GM18873 (cell line): Measurements from ENCODE around the gene MBNL1.
"Not testable (repeated sequence)": the region's sequence is repeated elsewhere in the genome, so short reads cannot be mapped to it uniquely, and the experiment has no call there.

Source experiments
- ATAC-seq: cut with Tn5 transposase; IDR thresholded peaks from one replicate; pipeline ENCODE4 v1.9.1; 2021; ENCODE audit warnings: mild to moderate bottlenecking, moderate library complexity, moderate number of reproducible peaks; ENCODE audit not compliant: unreplicated experiment, low FRiP score

The MBNL1 gene

GRCh38 chr3:152365766-152366593 is 97.3 kb downstream of the MBNL1 start:
- ATAC-seq, result no peak

- ATAC-seq, result not testable (repeated sequence)
These were observed 98.5 kb downstream of the MBNL1 start for GRCh38 chr3:152367192-152367591.

- not testable (repeated sequence) for ATAC-seq
These were observed 103.9 kb downstream of the MBNL1 start for GRCh38 chr3:152372633-152373032.

- no peak for ATAC-seq
These were observed 104.7 kb downstream of the MBNL1 start for GRCh38 chr3:152373379-152373778.

- peak; percentile 46 for ATAC-seq
These were observed 105.7 kb downstream of the MBNL1 start for GRCh38 chr3:152374262-152374990.

- no peak for ATAC-seq
These were observed 106.8 kb downstream of the MBNL1 start for GRCh38 chr3:152375546-152375945.

GRCh38 chr3:152376351-152377183 is 107.8 kb downstream of the MBNL1 start:
- peak; percentile 61 for ATAC-seq

- ATAC-seq, result no peak
These were observed 108.4 kb downstream of the MBNL1 start for GRCh38 chr3:152377184-152377570.

- ATAC-seq, result no peak
These were observed 110.8 kb downstream of the MBNL1 start for GRCh38 chr3:152379415-152380042.

GRCh38 chr3:152380043-152380442 is 111.3 kb downstream of the MBNL1 start:
- ATAC-seq, result no peak

- no peak for ATAC-seq
These were observed 113.2 kb downstream of the MBNL1 start for GRCh38 chr3:152381881-152382295.

GRCh38 chr3:152382312-152383135 is 113.8 kb downstream of the MBNL1 start:
- no peak for ATAC-seq

GRCh38 chr3:152383136-152383606 is 114.4 kb downstream of the MBNL1 start:
- no peak for ATAC-seq

GRCh38 chr3:152384412-152384811 is 115.7 kb downstream of the MBNL1 start:
- ATAC-seq, result no peak

GRCh38 chr3:152385761-152386160 is 117.0 kb downstream of the MBNL1 start:
- no peak for ATAC-seq

- ATAC-seq, result no peak
These were observed 117.5 kb downstream of the MBNL1 start for GRCh38 chr3:152386208-152386607.

GRCh38 chr3:152388631-152389030 is 119.9 kb downstream of the MBNL1 start:
- ATAC-seq, result no peak

GRCh38 chr3:152389316-152389934 is 120.7 kb downstream of the MBNL1 start:
- no peak for ATAC-seq

GRCh38 chr3:152390647-152391046 is 121.9 kb downstream of the MBNL1 start:
- ATAC-seq, result no peak
